Cardiac septum (tissue), 1 donor: ENCODE measurements around the gene HSD17B1. TPM values are rescaled to one million over a fixed set of nuclear protein-coding genes. Genes with fewer than 3 reads are reported as not detected.
A peak's percentile ranks its signal among the peaks of the same experiment; 100 is the strongest.

Source experiments
- DNase-seq: peaks from one replicate; pipeline ENCODE4 v3.0.0-alpha.2; 2020; ENCODE audit warnings: low spot score
- intact Hi-C: fragments of 100-400 bp; cut with DNase I; formaldehyde crosslinking; loops from one replicate; pipeline ENCODE4 v1.14.0; 2022
- total RNA-seq: library from RNA; stranded (reverse); fragmentation: NEBNext Ultra II Directional; extraction: Animal tissue kit (Norgen Biotek cat#: 25700); gene quantifications from one replicate; pipeline ENCODE4 v1.2.1, GENCODE V29; 2021
- donor health status: DM: no; HTN: no; CAD: no.

Gene HSD17B1
- total RNA-seq, 1 donor from 2014 or later = 0.83 TPM

DNA sequence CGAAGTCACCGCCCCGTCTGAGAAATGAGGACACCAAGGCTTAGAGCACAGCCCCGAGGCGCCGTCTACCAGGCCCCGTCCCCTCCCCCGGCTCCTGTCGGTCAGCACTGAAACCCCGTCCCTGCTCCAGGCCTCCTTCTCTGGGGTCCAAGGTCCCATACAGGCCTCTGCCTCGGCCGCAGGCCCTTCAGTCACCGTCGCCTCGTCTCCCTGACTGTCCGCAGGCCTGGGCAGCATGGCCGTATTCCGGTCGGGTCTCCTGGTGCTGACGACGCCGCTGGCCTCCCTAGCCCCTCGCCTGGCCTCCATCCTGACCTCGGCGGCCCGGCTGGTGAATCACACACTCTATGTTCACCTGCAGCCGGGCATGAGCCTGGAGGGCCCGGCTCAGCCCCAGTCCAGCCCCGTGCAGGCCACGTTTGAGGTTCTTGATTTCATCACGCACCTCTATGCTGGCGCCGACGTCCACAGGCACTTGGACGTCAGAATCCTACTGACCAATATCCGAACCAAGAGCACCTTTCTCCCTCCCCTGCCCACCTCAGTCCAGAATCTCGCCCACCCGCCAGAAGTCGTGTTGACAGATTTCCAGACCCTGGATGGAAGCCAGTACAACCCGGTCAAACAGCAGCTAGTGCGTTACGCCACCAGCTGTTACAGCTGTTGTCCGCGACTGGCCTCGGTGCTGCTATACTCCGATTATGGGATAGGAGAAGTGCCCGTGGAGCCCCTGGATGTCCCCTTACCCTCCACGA lies 9.8 kb downstream of the HSD17B1 start:
- intact Hi-C loops = no loop called here
- no peak for DNase-seq

DNA sequence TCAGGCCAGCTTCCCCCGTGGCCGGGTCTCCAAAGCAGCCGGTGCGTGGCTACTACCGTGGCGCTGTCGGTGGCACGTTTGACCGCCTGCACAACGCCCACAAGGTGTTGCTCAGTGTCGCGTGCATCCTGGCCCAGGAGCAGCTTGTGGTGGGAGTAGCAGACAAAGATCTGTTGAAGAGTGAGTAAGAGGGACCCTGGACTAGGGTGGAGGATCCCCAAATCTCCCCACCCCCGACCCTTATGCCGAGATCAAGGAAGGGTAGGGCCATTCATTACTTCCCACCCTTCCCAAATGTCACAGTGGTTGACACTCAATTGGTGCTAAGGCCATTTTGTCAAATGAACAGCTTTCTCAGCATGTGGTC lies 10.4 kb downstream of the HSD17B1 start:
- intact Hi-C loops = no loop called here
- DNase-seq = no peak

DNA sequence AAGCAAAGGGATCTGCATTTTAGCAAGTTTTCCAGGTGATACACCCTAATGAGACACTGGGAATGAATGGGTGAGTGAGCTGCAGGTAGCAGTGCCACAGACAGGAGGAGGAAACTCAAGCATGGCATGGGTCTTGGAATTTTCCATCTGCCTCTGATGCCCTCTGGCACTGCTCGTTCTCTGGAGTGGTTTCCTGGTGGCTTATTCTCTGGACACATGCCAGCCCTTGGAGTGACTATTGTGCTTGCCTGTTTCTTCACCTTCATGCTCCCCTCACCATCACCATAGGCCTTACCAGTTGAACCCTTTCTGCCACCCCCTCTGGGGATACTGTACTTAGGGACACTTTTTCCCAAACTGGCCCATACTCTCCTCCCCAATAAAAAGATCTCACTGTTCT lies 10.8 kb downstream of the HSD17B1 start:
- intact Hi-C loops = no loop called here
- DNase-seq = no peak

DNA sequence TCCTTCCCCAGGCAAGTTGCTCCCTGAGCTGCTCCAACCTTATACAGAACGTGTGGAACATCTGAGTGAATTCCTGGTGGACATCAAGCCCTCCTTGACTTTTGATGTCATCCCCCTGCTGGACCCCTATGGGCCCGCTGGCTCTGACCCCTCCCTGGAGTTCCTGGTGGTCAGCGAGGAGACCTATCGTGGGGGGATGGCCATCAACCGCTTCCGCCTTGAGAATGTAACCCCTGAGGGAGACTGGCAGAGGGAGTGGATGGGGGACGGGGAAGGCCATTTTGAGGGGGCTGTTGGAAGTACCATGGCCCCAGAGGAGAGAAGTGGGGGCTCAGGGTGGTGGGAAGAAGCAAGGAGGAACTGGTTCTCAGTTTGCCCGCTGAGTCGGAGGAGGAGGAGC lies 11.2 kb downstream of the HSD17B1 start:
- no peak for DNase-seq
- intact Hi-C loops = no loop called here

DNA sequence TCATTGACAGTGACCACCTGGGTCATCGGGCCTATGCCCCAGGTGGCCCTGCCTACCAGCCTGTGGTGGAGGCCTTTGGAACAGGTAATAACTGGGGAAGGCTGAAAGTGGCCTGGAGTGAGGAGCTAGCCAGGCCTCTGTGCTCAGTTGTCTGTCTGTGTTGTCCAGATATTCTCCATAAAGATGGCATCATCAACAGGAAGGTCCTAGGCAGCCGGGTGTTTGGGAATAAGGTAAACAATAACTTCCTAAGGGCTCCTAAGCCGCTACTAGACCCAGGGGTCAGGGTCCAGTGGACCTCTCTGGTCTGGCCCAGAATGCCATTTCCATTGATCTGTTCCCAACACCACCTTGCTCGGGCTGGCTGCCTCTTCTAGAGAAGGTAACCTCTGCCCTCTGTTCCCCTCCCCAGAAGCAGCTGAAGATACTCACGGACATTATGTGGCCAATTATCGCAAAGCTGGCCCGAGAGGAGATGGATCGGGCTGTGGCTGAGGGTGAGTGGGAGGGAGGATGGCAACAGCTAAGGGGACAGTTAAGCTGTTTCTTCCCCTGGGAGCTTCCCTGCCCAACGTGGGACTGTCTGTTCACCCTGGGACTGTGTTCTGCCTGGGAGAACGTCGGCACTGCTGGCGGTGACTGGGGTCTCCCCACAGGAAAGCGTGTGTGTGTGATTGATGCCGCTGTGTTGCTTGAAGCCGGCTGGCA lies 12.2 kb downstream of the HSD17B1 start:
- DNase-seq = no peak

DNA sequence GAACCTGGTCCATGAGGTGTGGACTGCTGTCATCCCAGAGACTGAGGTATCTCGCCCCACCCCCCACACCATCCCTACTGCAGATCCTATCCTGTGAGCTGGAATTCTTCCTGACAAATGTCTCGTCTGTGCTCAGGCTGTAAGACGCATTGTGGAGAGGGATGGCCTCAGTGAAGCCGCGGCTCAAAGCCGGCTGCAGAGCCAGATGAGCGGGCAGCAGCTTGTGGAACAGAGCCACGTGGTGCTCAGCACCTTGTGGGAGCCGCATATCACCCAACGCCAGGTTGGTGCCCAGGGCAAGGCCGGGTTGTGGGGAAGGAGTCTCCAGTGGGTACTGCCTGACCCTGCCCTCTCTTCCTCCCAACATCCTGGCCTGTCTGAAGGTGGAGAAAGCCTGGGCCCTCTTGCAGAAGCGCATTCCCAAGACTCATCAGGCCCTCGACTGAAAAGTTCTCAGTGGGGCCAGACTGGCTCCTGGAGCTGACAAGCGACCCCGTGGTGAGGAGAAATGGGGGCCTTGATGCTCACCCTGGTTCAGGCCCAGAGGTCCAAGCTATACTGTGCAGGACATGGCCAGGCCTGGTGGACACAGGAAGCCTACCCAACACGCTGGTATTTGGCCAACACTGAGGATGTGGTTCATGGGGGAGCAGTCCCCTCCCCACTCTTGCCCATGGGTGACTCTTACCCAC lies 12.9 kb downstream of the HSD17B1 start:
- no peak for DNase-seq
- intact Hi-C loops = loop anchor here (5.0 kb wide), 1 partner anchor 42 kb away; the partner anchor contains the start of genes RETREG3 and TUBG1

More for the DNA sequence above, 12.2 kb downstream of the HSD17B1 start:
- intact Hi-C loops = loop anchor here (5.0 kb wide), 1 partner anchor 42 kb away; the partner anchor contains the start of genes RETREG3 and TUBG1

DNA sequence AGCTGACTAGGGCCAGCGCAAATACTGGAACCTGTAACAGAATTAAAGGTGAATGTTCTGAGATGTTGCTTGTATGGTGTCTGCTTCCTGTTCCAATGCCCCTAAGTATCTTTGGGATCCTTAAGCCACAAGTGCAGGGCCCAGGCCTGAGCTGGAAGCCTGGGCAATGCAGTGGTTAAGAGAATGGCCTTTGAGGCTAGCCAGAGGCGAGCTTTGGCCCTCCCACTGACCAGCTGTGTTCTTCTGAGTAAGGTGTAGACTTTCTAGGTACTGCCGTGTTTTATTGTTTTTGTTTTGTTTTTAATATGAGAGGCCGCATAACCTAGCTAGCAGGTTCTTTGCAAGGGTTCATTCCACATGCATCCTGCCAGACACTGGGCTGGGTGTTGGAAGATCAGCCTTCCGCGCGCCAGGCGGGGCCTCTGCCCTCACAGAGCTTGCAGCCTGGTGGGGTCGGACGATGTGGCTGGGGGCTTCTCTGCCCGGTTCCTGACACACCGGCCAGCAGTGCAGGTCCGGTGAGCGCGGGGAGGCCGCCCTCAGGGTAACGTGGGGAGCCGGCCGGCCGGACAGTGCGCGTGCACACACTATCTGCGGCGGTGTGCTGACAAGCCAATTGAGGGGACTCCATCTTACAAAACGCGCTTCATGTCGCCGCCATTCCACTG lies 13.6 kb downstream of the HSD17B1 start:
- DNase-seq = no peak
- intact Hi-C loops = loop anchor here (5.0 kb wide), 1 partner anchor 41 kb away; the partner anchor contains the start of genes RETREG3 and TUBG1

DNA sequence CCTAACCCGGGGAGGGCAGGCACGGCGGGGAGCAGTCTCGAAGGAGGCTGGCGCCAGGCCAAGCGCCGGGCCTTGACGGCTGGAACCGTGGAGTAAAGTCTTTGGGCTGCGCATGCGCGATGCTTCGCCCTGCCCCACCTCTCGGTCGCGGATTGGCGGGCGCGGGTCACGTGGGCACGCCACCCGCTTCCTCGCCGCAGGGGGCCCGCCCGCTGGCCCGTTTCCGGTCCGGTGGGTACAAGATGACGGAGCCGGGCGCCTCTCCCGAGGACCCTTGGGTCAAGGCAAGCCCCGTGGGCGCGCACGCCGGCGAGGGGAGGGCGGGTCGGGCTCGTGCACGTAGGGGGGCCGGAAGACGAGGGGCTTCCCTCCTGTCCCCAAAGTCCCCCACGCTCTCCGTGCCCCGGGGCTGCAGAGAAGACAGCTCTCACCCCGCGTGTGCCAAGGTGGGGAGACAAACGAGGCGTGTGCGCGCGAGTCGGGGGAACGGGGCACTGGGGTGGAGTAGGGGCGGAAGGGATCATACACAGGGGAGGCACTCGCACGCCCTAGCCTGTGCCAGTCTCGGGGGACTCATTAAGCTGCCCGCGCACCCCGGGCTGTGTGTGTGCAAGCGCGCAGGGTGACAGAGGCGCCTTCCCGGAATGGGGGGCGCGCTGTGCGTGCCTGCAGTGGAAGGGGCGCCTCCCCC lies 14.3 kb downstream of the HSD17B1 start, which contains the start of gene MLX:
Gene MLX, plus strand, starts transcription at position 218 of the 691 bp plus-strand sequence. Its CDS starts 25 bp downstream, at position 243.
- intact Hi-C loops = loop anchor here (5.0 kb wide), 1 partner anchor 40 kb away; the partner anchor contains the start of genes RETREG3 and TUBG1
- DNase-seq = peak; percentile 96

DNA sequence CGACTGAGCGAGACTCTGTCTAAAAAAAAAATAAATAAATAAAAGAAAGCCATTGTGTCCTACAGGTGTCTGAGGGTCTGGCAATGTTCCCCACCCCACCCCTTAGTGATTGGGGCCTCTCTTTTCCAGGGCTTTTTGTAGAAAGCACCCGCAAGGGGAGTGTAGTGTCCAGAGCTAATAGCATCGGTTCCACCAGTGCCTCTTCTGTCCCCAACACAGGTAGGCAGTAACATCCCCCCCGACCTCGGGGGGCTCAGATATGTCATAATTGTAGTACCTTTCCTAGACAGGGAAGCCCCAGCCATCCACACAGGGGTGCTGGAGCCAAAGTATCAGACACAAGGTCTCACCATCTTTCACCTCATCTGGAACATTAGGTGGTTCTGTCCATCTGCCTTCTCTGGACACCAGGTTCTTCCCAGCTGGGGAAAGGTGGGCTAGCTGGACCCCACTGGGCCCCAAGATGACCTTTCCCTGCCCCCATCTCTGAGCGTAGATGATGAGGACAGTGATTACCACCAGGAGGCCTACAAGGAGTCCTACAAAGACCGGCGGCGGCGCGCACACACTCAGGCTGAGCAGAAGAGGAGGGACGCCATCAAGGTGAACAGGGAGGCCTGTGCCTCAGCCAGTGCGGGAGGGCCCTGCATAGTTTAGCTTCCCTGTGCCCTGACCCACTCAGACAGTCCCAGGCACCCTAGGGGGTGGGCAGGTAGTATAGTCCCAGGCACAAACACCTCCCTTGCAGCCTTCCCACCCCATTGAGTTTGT lies 15.8 kb downstream of the HSD17B1 start:
- intact Hi-C loops = loop anchor here (5.0 kb wide), 1 partner anchor 39 kb away; the partner anchor contains the start of genes RETREG3 and TUBG1
- DNase-seq = no peak

DNA sequence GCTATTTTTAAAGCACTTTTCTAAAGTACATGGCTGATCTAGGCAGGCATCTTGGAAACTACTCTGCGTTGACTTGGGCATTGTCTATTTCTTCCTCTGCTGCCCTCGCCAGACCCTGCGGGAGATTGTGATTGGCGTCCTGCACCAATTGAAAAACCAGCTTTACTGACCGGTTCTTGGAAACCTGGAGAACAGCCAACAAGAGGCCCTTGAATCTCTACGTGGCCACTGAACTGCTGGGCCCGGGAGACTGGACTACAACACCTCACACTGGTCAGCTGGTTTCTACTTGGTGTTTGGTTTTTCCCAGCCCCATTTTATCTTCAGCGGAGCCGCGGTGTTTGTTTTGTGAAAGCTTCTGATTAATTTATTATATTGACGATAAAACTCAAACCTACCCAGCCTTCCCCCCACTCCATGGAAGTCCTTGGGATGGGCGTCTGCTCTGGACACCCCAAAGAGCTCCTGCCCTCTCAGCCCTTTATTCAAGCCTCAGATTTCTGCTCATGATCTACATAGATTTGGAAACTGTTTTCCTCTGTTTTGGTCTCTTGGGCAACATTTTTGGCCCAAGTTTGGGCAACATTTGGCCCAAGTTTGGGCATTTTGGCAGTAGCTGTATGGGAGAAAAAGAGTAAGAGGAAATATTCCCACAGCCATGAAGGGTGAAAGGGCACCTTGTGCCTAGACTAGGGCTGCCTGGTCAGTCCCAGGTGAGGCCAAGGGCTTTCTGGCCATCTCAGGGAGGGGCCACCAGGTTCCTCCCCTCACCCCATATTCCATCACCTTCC lies 18.9 kb downstream of the HSD17B1 start:
- intact Hi-C loops = no loop called here
- DNase-seq = no peak

DNA sequence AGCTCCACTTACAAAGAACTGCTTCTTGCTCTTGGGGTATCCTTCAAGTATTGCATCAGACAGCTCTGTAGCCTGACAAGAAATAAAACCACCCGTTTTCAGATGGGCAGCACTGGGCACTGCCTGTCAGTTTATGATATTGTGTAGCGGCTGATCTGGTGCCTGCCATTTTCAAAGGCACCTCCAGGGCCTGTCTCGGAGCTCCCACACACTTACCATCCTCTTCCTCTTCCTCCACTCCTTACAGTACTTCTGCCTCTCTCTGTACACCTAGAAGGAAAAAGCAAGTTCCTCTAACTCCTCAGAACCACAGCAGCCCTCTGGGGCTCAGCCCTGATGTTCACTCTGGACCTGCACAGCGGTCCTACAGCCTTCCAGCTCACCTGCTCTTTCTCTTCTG lies 20.4 kb downstream of the HSD17B1 start:
- DNase-seq = no peak
- intact Hi-C loops = no loop called here

DNA sequence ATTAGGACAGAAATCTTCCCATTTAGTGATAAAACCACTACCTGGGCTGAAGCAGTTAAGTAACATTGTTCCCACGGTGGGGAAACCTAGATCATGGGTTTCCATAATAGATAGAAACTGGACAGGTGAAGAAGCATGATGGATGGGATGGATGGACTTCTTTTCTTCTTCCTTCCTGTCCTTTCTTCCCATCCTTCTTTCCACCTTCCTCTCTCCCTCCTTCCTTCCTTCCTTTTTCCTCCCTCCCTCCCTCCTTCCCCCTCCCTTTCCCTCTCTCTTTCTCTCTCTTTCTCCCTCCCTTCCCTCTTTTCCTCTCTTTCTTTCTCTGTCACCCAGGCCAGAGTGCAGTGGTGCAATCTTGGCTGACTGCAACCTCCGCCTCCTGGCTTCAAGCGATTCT lies 21.7 kb downstream of the HSD17B1 start:
- intact Hi-C loops = no loop called here
- no peak for DNase-seq

DNA sequence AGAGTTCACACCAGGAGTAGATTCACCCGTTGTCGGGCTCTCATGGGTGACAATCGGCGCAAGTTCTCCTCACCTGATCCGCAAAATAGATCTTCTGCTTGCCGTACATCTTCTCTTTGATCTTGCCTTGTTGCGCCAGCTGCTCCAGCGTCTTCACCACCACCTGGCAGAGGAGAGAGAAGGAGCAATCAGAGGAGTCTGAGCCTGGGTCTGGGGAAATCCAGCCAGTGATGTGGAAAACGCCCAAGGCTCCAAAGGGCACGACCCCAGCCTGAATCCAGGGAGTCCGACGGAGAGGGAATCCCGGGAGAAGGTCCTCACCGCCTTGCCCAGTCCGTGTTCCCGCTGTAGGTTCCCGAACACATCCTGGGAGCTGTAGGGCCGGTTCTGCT lies 24.4 kb downstream of the HSD17B1 start:
- no peak for DNase-seq
- intact Hi-C loops = loop anchor here (2.0 to 5.0 kb wide), 2 partner anchors 32 to 185 kb away; partner anchors contain the start of genes RAMP2, RETREG3 and TUBG1

DNA sequence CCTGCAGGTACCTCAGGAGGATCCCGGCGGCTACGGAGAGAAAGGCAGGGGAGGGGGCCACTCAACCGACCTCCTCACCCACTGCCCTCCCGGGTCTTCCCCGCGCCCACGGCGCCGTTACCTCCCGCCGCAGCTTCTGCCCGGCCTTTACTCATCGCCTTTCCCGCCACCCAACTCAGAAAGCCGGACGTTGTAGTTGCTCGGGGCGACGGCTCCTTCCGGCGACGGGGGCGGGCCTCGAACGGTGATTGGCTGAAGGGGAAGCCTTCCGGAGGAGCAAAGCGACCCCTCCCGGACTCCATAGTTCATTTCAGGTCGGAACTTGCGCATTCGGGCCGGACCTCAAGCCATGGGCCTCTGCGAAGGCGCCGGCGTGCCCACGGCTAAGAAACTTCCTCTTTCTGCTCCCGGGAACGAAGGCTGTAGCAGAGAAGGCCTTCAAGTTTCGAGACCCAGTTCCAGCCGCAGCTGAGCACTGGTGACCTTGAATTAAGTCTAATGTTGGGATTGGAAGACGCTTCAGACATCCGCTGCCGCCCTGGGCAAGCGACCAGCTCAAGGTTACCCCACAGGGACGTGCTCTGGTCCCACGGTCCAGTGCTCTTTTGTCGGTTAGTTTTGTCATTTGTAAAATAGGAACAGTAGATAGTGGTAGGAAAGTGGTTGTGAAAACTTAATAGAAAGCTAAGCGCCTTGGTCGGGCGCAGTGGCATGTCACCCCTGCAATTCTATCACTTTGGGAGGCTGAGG lies 25.0 kb downstream of the HSD17B1 start, which contains the start of gene PSMC3IP:
Gene PSMC3IP, minus strand, starts transcription at position 198 of the 750 bp plus-strand sequence. Its CDS starts 43 bp downstream, at position 155.
- intact Hi-C loops = loop anchor here (1.0 to 5.0 kb wide), 3 partner anchors 31 to 185 kb away; partner anchors contain the start of genes RAMP2, RETREG3 and TUBG1
- DNase-seq = peak; percentile 97

DNA sequence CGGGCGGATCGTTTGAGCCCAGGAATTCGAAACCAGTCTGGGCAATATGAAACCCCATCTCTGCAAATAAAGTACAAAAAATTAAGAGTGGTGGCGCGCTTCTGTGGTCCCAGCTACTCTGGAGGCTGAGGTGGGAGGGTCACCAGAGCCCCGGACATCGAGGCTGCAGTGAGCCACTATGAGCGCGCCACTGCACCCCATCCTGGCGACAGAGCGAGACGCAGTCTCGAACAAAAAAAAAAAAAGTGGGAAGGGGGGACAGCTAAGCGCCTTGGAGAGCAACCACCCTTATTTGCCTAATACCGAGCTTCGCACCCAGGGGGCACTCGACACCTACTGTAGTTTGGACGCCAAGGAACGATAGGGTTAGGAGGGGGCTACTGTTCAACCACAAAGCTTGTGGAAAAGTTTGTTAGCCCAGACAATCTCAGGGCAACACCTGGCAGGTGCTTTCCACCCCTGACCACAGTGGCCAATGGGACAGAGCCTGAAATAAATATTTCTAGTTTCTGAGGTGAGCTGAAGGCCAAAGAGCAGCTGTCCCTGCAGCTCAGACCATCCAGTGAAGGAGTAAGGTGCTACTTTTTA lies 25.7 kb downstream of the HSD17B1 start:
- DNase-seq = peak; percentile 83
- intact Hi-C loops = loop anchor here (1.0 to 5.0 kb wide), 2 partner anchors 101 to 184 kb away; partner anchors contain the start of gene RAMP2
